CD4-positive, alpha-beta T cell treated with Interleukin-2 at 100 ng/mL for 4 hours (primary cell): ENCODE results near the gene DHX16.

Source experiments
- DNase-seq: peaks from one replicate; pipeline ENCODE4 v3.0.0-alpha.2; 2020; ENCODE audit warnings: low spot score

DHX16 gene

DNA sequence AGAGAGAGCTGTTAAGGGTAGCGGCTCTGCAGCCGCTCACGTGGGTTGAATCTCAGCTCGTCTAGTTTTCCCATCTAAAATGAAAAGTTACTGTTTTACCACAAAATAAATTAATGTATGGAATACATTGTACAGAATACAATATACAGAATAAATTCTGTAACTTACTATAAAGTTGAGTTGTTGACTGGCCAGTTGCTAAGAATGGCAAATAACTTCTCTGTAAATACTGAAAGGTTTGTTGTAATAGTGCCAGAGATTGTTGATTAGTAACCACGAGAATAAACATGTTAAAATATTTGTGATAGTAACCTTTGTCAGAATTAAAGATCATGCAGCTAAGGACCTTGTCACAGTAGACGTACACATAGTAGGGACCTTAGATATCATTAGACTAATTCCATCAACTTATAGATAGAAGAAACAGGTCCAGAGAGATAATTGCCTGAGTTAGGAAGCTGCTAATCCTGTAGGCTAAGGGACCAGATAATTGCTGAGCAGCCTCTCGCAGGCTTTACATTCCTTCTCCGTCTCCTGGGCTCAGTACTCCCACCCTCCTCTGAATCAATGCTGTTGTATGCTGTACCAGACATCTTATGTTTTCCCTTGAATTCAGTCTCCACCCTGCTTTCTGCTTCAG is 18.5 kb upstream of the DHX16 start:
- no peak for DNase-seq

DNA sequence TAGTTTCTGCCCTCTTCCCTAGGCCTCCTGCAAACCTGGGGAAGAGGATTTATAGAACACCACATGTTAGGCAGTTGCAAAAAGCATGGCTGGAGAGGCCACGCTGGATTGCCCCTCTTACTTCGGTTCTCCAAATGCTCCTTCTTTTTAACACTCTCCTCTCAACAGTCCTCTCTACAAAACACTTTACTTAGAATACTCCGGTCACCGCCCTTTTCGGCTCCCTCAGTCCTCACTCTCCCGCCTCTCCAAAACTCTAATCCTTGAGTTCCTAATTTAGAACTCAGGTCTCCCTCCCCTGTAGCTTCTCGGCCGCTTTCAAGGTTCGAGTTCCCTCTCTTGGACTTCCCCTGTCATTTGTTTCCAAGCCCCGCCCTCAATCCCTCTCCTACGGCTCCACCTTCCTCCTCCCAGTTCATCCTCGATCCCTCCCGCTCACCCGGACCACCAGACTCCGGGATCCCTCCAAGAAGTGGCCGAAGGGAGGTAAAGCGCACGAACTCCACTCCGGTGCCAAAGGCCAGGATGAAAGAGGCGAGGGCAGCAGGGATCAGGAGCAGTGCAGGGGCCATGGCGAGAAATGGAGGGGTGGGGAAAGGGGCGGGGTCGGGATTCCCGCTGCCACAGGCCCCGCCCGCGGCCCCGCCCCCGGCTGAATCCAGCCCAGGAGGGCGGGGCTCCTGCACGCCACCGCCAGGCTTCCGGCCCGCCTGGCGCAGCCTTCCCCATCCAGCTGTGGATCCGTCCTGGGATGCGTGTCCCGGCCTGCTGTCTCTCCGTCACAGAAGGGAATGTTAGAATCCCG is 17.8 kb upstream of the DHX16 start, which contains the start of gene NRM:
NRM (minus strand) TSS at position 582 of the 805 bp plus-strand sequence; CDS start at position 572, 10 bp downstream.
- peak; percentile 58 for DNase-seq

GRCh38 chr6:30689985-30690384 is 17.2 kb upstream of the DHX16 start:
- DNase-seq, result no peak

DNA sequence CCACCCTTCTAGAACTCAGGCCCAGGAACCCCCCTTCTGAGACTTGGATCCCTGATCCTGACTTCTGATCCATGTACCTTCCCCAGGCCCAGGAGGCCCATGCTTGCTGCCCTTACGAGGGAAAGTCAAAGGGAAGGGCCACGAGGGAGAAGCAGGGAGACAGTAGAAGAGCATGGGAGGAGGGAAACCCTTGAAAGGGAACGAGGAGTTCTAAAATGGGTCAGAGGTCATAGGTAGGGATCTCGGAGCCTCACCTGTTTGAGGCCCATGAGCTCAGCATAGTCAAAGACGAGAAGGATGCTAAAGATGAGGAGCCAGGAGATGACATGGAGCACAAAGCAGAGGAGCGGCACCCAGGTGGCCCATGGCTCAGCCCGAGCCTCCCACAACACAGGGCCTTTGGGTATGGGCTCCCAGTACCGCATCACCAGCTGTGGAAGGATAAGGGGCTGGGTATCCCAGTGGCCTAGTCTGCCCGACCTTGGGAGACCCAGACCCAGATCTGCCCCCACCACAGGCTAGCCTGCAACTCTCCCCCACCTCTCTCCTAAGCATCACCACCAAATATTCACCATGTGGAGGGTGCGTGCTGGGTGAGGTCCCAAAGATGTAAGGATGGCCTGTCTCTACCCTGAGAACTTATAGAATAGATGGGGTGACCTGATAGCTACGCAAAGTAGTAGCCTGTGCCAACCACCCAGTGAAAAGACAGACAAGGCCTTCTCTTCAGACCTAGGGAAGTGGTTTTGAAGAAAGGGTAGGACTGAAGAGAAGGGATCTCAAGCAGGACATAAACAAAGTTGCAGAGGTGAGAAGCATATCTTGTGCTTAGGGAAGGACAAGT is 16.4 kb upstream of the DHX16 start:
- DNase-seq, result no peak

DNA sequence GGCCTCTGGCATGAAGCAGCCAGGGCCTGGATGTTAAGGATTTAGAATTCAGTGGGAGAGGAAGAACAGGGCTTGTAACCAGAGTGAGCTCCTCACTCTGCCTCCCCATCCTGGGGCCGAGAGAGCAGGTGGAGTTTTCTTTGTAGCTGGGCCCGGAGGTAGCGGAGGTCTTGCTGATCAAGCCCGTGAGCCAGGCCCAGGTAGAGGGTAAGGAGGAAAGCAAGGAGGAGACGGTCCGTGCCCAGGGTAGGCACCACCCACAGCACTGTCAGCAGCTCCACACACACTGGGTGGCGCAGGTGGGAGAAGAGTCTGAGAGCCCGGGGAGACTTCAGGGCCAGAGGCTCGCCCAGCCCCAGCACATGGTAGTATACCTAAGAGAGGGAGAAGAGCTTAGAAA is 15.8 kb upstream of the DHX16 start:
- DNase-seq, result no peak

DNA sequence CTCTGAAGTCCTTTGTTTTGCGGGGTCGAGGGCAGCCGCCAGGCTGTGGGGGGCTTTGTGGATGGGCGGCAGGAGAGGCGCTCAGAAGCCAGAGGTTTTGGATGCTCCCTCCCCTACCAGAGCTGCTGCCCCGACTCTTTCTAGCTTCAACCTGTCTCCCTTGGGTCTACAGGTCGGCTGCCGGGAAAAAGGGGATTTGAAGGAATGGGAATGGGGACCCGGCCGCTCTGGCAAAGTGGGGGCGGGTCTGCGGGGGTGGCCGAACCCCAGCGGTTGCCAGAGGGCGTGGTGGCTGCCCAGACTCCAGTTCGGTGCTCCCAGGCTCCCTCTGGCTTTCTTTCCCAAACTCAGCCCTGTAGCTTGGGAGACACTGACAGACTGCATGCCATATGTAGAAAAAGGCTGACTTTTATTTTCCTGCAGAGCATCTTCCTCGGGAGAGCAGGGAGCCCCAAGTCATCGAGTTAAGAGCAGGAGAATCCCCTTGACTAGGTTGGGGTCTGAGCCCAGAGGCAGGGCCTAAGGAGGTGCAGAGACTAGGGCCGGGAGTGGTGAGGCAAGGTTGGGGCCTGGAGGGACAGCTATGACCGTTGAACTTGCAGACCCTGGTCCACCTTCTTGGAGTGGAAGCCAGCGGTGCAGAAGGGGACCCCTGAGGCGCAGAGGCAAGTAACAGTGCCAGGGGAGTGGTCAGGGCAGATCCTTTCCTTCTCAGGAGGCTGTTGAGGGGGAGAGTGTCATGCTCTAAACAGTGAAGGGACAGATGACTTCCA is 15.0 kb upstream of the DHX16 start:
- DNase-seq, result no peak

GRCh38 chr6:30686908-30687658 is 14.3 kb upstream of the DHX16 start:
- DNase-seq, result peak; percentile 80

DNA sequence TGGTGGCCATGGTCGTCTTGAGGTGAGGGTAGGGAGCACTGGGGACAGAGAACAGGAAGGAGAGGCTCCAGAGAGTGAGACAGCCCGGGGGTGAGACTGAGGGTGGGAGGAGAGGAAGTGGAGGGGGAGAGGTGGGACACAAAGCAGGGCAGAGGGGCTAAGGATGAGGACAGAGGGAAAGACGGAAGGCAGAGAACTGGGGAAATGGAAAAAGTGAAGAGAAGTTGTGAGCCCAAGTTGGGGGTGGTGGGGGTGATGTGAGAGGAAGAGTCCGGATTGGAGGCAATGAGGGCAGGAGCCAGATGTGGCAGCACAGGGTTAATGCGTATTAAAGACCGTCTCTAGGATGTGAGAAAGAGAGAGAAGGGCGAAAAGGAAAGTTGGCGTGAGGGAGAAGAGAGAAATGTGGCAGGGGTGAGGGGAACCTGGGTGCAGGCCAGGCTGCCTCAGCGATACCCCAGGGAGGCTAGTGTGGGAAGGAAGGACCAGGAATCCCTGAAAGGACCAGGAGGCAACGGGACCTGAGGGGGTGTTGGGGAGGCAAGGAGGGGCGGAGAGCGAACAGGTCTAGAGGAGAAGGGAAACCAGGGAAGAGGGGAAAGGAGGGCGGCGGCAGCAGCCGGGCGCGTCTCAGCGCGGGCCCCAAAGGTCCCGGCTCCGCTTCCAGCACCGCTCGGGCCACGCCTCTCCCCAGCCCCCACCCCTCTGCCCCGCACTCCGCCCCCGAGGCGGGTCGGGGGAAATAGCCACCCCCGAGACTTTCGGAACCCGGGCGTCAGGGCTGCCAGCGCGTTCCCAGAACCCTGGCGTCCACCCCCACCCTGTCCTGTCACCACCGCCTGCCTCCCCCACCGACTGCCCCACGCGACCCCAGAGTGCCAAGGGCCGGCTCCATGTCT is 13.5 kb upstream of the DHX16 start, which contains the start of gene PPP1R18:
PPP1R18 (minus strand) TSS at position 637 of the 899 bp plus-strand sequence; CDS start at position 10, 627 bp downstream.
- DNase-seq, result peak; percentile 84

DNA sequence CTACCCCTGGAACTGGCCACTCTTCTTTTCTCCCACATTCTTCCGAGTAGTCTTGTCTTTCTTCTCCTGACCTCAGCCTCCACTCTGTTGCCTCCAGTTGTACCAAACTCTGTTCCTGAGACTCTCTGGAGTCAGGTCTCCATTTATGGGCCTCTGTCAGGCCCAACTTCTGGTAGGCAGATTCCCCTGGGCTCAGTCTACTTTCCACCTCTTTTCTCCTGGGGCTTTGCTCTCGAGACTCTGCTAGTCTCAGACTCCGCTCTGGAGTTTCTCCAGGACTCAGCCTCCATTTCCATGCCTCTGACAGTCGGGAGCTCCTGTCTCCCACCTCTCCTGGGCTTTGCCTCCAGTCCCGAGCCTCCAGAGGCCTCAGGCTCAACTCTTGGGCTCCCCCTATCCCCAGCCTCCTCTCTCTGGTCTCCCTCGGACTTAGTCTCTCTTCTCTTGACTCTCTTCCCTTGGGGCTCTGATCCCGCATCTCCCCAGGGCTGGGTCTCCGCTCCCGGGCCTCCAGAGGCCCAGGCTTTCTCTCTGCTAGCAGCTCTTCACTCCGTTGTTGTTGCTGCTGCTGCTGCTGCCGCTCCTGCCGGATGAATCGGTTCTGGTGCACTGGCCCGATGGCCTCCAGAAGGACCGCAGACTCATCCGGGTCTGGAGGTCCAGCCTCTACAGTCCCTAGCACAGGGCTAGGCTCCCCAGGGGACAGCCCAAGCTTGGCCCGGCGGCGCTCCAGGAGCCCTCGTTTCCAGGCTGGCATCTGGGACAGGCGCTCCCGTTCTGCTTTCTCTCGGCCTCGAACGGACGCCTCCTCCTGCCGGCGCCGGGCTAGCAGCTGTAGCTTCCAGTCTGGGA is 12.6 kb upstream of the DHX16 start:
- DNase-seq, result no peak

GRCh38 chr6:30684386-30685156 is 11.8 kb upstream of the DHX16 start:
- peak; percentile 60 for DNase-seq

DNA sequence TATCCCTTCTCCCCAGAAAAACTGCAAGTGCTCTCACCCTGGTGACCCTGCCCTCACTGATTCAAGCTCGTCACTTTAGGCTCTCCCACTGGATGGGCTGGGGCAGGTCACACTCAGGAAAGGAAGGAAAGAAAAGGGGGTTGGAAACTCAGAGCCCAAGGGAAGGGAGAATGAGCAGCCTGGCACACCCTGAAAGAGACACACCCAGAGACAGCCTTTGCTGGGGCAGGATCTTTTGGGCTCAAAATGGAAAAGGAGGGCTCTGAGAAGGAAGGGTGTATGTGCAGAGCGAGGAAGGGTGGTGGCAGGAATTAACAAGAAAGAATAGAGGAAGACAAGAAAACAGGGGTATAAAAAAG is 11.2 kb upstream of the DHX16 start:
- DNase-seq, result no peak

DNA sequence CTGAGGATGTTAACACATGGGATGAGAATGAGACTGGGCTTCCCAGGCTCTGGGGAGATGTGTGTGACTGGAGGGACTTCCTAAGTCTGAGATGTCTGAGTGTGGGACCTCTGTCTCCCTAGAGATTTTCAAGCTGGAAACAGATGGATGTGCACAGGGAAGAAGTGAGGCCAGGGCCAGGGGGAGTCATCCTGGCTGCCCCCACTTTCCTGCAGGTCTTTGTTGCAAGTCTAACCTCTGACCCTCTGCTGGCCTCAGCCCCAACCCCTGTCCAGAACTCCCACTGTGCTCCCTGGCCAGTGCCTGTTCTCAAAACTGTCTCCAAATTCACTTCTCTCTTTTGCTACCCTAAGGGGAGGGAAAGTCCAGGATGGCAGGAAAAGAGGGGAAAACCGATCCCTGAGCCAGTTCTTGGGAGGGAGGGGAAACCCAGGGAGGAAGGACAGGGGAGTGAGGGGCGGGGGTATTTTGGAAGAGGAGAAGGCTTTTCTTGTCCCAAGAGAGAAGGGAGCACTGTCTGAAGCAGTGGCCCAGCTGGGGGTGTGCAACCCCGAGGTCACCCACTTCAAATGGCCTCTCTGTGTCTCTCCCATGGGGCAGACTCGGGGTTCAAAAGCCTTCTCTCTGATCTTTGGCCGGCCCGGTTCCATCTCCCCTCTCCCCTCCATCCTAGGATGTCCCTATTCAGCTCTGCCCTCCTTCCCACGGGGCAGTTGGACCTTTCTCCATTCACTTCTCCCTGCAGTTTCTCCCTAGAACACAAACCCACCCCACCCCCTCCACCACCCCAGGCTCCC is 10.6 kb upstream of the DHX16 start:
- DNase-seq, result no peak

DNA sequence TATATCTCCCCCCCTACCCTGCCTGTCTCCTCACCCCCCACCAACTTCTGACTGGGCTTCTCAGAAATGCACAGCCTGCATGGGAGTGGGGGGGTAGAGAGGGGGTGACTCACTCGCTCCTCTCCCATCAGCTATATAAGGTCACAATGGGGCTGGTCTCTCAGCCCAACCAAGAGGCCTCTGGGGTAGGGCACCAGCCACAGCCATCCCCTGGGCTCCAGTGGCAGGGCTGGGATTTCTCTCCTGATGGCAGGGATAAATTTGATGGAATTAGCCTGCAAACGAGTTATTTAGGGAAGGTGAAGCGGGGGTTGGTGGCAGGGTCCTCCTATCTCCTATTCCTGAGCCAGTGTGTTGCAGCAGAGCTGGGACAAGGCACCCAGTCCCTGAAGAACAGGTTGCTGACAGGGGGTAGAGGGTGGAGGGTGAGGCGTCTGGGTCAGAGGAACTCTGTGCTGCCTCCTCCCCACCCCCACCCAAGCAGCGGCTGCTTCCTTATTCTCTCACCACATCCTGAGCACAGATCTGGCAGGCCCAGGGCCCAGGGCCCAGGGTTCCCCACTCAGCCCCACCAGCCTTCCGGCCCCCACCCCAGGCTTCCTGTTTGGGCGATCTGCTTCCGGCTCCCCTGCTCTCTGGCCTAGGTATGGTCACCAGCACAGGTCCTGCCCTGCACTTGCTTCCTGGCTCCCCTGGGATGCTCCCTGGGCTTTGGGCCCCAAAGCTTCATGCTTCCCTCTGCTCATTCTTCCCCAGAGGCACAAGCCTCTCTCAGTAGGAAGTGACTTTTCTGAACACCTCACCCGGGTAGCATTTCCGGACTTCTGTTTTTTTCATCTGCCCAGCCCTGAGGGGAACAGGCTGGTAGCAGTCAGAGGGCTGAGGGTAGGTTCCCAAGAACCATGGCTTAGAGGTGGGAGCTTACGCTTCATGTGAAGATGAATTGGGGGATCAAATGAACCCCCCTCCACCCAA is 9.6 kb upstream of the DHX16 start:
- peak; percentile 95 for DNase-seq

- DNase-seq, result no peak
Measured at GRCh38 chr6:30681766-30682142, 8.9 kb upstream of the DHX16 start.

DNA sequence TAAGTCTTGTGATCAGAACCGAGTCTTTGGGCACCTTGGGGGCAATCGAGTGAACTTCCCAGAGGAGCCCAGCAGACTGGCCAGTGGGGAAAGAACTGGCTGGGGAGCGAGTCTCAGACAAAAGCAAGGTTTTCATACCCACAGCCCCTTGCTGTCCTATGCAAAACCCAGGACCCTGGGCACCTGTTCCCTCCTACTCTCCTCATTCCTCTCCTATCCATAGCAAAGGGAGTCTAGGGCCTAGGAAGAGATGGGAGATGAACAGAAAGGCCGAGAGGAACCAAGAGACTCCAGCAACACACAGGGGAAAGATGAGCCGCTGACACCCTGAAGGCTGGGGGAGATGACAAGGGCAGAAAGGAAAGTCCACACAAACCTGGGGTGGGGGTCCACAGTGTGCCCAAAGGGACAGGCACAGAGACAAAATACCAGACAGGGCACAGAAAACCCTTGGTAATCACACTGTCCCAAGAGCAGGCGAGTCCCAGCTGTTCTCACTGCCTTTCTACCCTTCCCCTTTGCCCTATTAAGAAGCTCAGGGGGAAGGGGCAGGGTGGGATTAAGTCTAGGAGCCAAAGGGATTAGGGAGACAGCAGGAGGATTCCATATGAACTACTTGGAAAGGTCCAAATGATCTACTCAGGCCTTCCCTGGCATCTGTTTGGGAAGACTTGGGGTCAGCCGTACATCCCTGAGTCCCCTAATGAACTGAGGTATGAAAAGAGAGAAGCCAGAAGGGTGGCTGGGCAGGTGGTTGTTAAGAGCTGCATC is 7.1 kb upstream of the DHX16 start:
- no peak for DNase-seq
